HepG2 (cell line): Measurements from ENCODE around the gene CCL5.

Experiments used
- KDM2A ChIP-seq: sonication (generic); formaldehyde crosslinking; IDR thresholded peaks from 2 replicates; pipeline ENCODE4 v1.4.0; 2020; ENCODE audit warnings: low read depth, missing genetic modification reagents, borderline replicate concordance
- ZNF782 ChIP-seq: sonication (generic); formaldehyde crosslinking; IDR thresholded peaks from 2 replicates; pipeline ENCODE4 v1.4.0; 2020; ENCODE audit warnings: missing genetic modification reagents, mild to moderate bottlenecking, borderline replicate concordance

DNA sequence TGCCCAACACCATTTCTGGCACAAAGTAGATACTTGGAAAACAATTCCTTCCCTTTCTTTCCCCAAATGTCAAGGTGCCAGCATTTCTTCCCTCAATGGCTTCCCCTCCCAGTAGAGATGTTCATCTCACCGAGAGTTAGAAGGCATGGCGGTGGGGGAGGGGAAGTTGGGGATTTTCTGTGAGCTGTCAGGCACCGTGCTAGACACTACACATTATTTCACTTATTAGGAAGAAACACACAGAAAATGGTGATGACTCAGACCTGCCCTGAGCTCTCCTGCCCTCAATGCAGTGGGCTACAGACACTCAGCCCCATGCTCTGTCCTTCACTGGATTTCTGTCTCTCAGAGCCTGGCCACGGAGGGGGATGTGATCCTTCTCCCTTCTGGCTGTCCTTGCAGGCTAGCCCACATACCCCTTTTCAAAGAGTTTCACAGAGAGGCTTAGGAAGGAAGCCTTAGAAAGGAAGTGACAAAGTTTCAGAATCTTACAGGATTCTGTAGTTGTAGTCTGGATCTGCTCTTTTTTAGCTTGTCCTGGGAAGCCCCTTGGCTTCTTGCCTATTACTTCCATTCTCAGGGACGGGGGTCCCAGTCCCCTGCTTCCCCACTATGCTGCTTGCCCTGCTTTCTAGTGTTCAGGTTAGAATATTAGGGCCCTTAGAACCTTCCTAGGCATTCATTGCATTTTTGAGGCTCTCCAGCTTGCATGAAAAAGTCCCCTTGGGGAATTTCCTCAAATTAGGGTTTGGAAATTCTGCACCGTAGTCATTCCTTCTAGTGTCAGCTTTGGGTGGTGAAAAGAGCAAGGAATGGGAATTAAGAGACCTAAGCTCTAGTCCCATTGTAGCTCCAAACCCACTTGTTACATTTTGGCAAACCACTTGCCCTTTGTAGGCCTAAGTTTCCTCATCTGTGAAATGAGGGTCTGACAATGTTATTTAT lies 12.2 kb upstream of the CCL5 start:
- TF ChIP-seq ZNF782 (no peak), KDM2A (CRISPR knock-in tag) (no peak)
